Epithelial cell of esophagus (primary cell): Measurements from ENCODE around the gene KRT37.

ENCODE experiments used
- DNase-seq: peaks from one replicate; pipeline ENCODE4 v3.0.0; 2010; ENCODE audit warnings: low read depth
- H3K4me3 ChIP-seq: 2 replicates; pipeline ENCODE4 v1.5.1; 2011; ENCODE audit warnings: mild to moderate bottlenecking, low read length, control low read depth
- CTCF ChIP-seq: IDR thresholded peaks from 2 replicates; pipeline ENCODE4 v1.5.1; 2011; ENCODE audit warnings: low read depth, mild to moderate bottlenecking, low read length, control low read depth, inconsistent platforms; ENCODE audit not compliant: insufficient read depth; ENCODE audit errors: missing control alignments

The KRT37 gene

GRCh38 chr17:41424111-41424635 lies at the start of gene KRT37:
KRT37 (minus strand) TSS chr17:41424585; CDS start chr17:41424523, 62 bp downstream.
- no peak for DNase-seq
- no peak within 1 kb of the TSS for H3K4me3 ChIP-seq
- no peak for TF ChIP-seq CTCF

DNA sequence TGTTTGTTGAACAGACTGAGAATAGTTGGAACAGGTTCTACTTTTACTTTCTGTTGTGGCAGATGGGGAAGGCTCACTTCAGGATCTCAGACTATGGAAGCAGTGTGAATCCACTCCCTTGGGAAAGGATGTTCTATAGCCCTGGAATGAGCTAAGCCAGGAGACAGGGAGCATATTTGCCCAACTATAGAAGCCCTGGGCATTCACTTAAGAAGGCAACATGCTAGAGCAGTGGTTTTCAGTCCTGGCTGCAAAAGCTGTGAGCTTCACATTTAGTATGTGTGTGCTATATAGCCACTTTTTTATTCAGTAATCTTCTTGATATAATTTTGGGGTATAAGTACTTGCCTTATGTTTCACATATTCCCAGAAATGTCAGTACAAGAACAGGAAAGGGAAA lies 44.0 kb upstream of the KRT37 start:
- H3K4me3 ChIP-seq, result no peak overlapping the region
- TF ChIP-seq CTCF, result no peak
- DNase-seq, result no peak

GRCh38 chr17:41467561-41467960 lies 43.2 kb upstream of the KRT37 start:
- no peak for TF ChIP-seq CTCF
- H3K4me3 ChIP-seq, result no peak overlapping the region
- DNase-seq, result no peak

GRCh38 chr17:41466988-41467387 lies 42.6 kb upstream of the KRT37 start, which contains the start of gene KRT32:
KRT32 (minus strand) TSS chr17:41467386; CDS start chr17:41467325, 61 bp downstream.
- TF ChIP-seq CTCF, result no peak
- no peak for DNase-seq
- H3K4me3 ChIP-seq, result no peak within 1 kb of the TSS

DNA sequence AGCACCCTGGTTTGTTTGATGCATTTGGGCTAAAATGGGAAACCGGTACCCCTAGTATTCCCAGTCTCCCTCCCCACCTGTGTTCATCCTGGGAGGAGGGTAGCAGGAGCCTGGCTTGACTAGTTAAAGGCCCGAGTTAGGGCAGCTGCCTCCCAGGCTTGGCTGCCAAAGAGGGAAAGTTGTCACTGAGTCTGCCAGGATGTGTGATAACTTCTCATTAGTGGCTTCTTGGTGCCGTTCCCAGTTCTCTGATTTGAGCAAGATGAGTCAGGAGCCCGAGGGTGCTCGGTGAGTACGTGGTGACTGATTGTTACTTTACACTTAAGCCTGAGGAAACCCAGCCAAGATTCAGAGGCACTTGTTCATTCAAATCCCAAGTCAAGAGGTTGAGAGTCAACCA lies 40.3 kb upstream of the KRT37 start:
- peak; percentile 98 for DNase-seq
- TF ChIP-seq CTCF, result no peak
- H3K4me3 ChIP-seq, result no peak overlapping the region

GRCh38 chr17:41464173-41464572 lies 39.8 kb upstream of the KRT37 start:
- H3K4me3 ChIP-seq, result no peak overlapping the region
- DNase-seq, result no peak
- no peak for TF ChIP-seq CTCF

- no peak for DNase-seq
- no peak overlapping the region for H3K4me3 ChIP-seq
- TF ChIP-seq CTCF, result no peak
Observed at GRCh38 chr17:41463746-41464145, 39.4 kb upstream of the KRT37 start.
